Endothelial cell of umbilical vein (primary cell): ENCODE results near the gene COL18A1. TPM values are rescaled to one million over a fixed set of nuclear protein-coding genes. Genes with fewer than 3 reads are reported as not detected.

Experiments used
- BruUV-seq: library from RNA; stranded (reverse); fragments of 400-500 nt; replicated peaks from 2 replicates; lab custom pipeline; 2021; lab: Mats Ljungman, UMichigan
- CTCF ChIA-PET: fragments of 300-600, 350-600 bp; sonication (Branson Sonifier 250); formaldehyde crosslinking; loops from one replicate; lab custom pipeline; 2021; ENCODE audit warnings: antibody characterized with exemption, inconsistent platforms; lab: Charles Lee
- POLR2A ChIA-PET: fragments of 300-600, 350-600 bp; sonication (Branson Sonifier 250); formaldehyde crosslinking; loops from one replicate; lab custom pipeline; 2021; ENCODE audit warnings: antibody characterized with exemption, inconsistent platforms; lab: Charles Lee
- DNase-seq: peaks from one replicate; pipeline ENCODE4 v3.0.0-alpha.2; 2011; ENCODE audit warnings: low read depth, low spot score
- FAIRE-seq: peaks from 2 replicates; lab custom pipeline; 2011; peaks lifted over from hg19 to GRCh38; lab: Jason Lieb, UNC
- H2AFZ ChIP-seq: 2 replicates; pipeline ENCODE4 v1.6.0; 2012; ENCODE audit warnings: low read depth, low read length, control low read depth, inconsistent platforms
- H3K27ac ChIP-seq: 2 replicates; pipeline ENCODE4 v1.5.1; 2011; ENCODE audit warnings: low read depth, mild to moderate bottlenecking, control low read depth, low read length, moderate library complexity; ENCODE audit not compliant: insufficient read depth
- H3K27me3 ChIP-seq, 2 experiments: 2 replicates each; pipeline versions ENCODE4 v1.6.0 to v1.6.1; 2011; ENCODE audit warnings: low read length in 2 of 2, mixed read lengths in 1 of 2; ENCODE audit not compliant: control insufficient read depth in 2 of 2, insufficient read depth in 2 of 2
- H3K36me3 ChIP-seq, 2 experiments: 2 replicates in 1 of 2; 3 replicates in 1 of 2; pipeline ENCODE4 v1.5.1; 2011; ENCODE audit warnings: low read length in 2 of 2, mild to moderate bottlenecking in 1 of 2, moderate library complexity in 1 of 2; ENCODE audit not compliant: control insufficient read depth in 2 of 2, insufficient read depth in 2 of 2; ENCODE audit errors: extremely low read depth in 1 of 2
- H3K4me1 ChIP-seq: 3 replicates; pipeline ENCODE4 v1.5.1; 2011; ENCODE audit warnings: mild to moderate bottlenecking, low read length; ENCODE audit not compliant: control insufficient read depth, insufficient read depth; ENCODE audit errors: extremely low read depth
- H3K4me2 ChIP-seq: 2 replicates; pipeline ENCODE4 v1.6.1; 2011; ENCODE audit warnings: low read length, control low read depth, mixed read lengths; ENCODE audit not compliant: insufficient read depth
- H3K4me3 ChIP-seq, 3 experiments: fragments of 200-600 bp in 1 of 3; sonication (generic), shearing (Covaris generic) in 1 of 3; replicated peaks in 1 of 3; 2 replicates each; pipeline ENCODE4 v1.5.1; 2011 to 2016; ENCODE audit warnings: control low read depth in 3 of 3, low read length in 3 of 3, mild to moderate bottlenecking in 2 of 3, inconsistent platforms in 1 of 3, low read depth in 1 of 3, moderate library complexity in 1 of 3; ENCODE audit not compliant: insufficient read depth in 1 of 3
- H3K79me2 ChIP-seq: 2 replicates; pipeline ENCODE4 v1.6.0; 2012; ENCODE audit warnings: low read length, inconsistent platforms; ENCODE audit not compliant: control insufficient read depth, insufficient read depth
- H3K9ac ChIP-seq: replicated peaks from 2 replicates; pipeline ENCODE3; 2011; ENCODE audit warnings: low read length, control low read depth; ENCODE audit not compliant: insufficient read depth; ENCODE audit errors: extremely low read depth
- H3K9me1 ChIP-seq: replicated peaks from 3 replicates; pipeline ENCODE4 v1.6.0; 2011; ENCODE audit warnings: mild to moderate bottlenecking, low read length; ENCODE audit not compliant: control insufficient read depth, insufficient read depth; ENCODE audit errors: extremely low read depth
- H3K9me3 ChIP-seq: replicated peaks from 2 replicates; pipeline ENCODE4 v1.5.1; 2012; ENCODE audit warnings: low read length, inconsistent platforms; ENCODE audit not compliant: control insufficient read depth, insufficient read depth
- H4K20me1 ChIP-seq: replicated peaks from 2 replicates; pipeline ENCODE3; 2011; ENCODE audit warnings: mild to moderate bottlenecking, low read length; ENCODE audit not compliant: control insufficient read depth, insufficient read depth; ENCODE audit errors: extremely low read depth
- FOS ChIP-seq: IDR thresholded peaks from 2 replicates; pipeline ENCODE4 v1.6.1; 2011; ENCODE audit warnings: mild to moderate bottlenecking, low read length, moderate library complexity, borderline replicate concordance; ENCODE audit not compliant: insufficient read depth
- JUN ChIP-seq: IDR thresholded peaks from 2 replicates; pipeline ENCODE4 v1.6.1; 2011; ENCODE audit warnings: borderline replicate concordance, low read depth; ENCODE audit not compliant: insufficient read length, insufficient read depth
- MAX ChIP-seq: IDR thresholded peaks from 2 replicates; pipeline ENCODE4 v1.6.1; 2011; ENCODE audit not compliant: insufficient read depth, insufficient read length
- MYC ChIP-seq: IDR thresholded peaks from one replicate; pipeline ENCODE4 v1.6.1; 2011; ENCODE audit warnings: mild to moderate bottlenecking, low read depth, low read length
- POLR2AphosphoS5 ChIP-seq: IDR thresholded peaks from 2 replicates; pipeline ENCODE4 v1.6.1; 2012; ENCODE audit warnings: low read depth, mild to moderate bottlenecking, control low read depth, low read length, moderate library complexity; ENCODE audit not compliant: insufficient read depth
- dilution Hi-C: fragments of 300-500 bp; cut with MboI; formaldehyde crosslinking; loops from one replicate; pipeline ENCODE4 v1.15.0; 2019; ENCODE audit warnings: low sequenced_read_pairs; ENCODE audit not compliant: extremely low pct_ligation_motif_present
- intact Hi-C: fragments of 100-400 bp; cut with micrococcal nuclease; formaldehyde crosslinking; loops from one replicate; pipeline ENCODE4 v1.10.0; 2022
- polyA plus RNA-seq, 4 experiments: library from polyadenylated mRNA; depleted of rRNA in 3 of 4; stranded (reverse) in 3 of 4; unstranded in 1 of 4; fragments of >200 nt; gene quantifications; 2 replicates each; pipeline versions ENCODE4 v1.2.1 to v1.2.3, GENCODE V29; 2011 to 2012; ENCODE audit warnings: missing spikeins in 1 of 4
- total RNA-seq: library from RNA; stranded (reverse); gene quantifications from 2 replicates; pipeline ENCODE4 v1.2.3, GENCODE V29; 2021
- TF ChIP-seq, protein P1 (sequence below), 2 donors: IDR thresholded peaks; 1 replicate in 1 of 2; 2 replicates in 1 of 2; pipeline ENCODE4 v1.5.1; 2011; ENCODE audit warnings: low read length in 2 of 2, mild to moderate bottlenecking in 2 of 2, moderate library complexity in 2 of 2, control low read depth in 1 of 2, inconsistent platforms in 1 of 2, low read depth in 1 of 2; ENCODE audit not compliant: insufficient read depth in 1 of 2; ENCODE audit errors: extremely low read depth in 1 of 2

COL18A1 gene
- total and polyA plus RNA-seq, 2 donors (not counting 3 experiments of a cell fraction or from before 2014, with no cell fraction given): 198 to 252 TPM

GRCh38 chr21:45517249-45518065, 112.5 kb downstream of the COL18A1 start:
- dilution Hi-C loops (no loop called here), intact Hi-C loops (loop anchor here (2.0 kb wide), 1 partner anchor 17 kb away; no protein-coding TSS in a partner anchor)
- peaks cover 21% of the 10 kb centered on the region for H3K4me1 ChIP-seq
- CTCF ChIA-PET: no interaction called here
- no peaks in the 10 kb centered on the region for H3K9me1 ChIP-seq
- peaks cover 4 to 11% of the 10 kb centered on the region in 2 experiments for H3K36me3 ChIP-seq
- no TSS peak for BruUV-seq
- POLR2A ChIA-PET: no interaction called here
- no peaks in the 10 kb centered on the region for H3K27me3 ChIP-seq
- peak overlapping the region; percentile 84 for H3K27ac ChIP-seq
- no peak for TF ChIP-seq JUN
- peak; percentile 28 for TF ChIP-seq POLR2AphosphoS5
- peak overlapping the region; percentile 59 for H3K4me2 ChIP-seq
- H4K20me1 ChIP-seq: no peaks in the 10 kb centered on the region
- no peak overlapping the region for H2AFZ ChIP-seq
- H3K79me2 ChIP-seq: peaks cover 17% of the 10 kb centered on the region
- DNase-seq (peak; percentile 15), FAIRE-seq (peak; percentile 52)
- no peak overlapping the region for H3K9ac ChIP-seq
- H3K4me3 ChIP-seq: no peak overlapping the region
- no peaks in the 10 kb centered on the region for H3K9me3 ChIP-seq

DNA sequence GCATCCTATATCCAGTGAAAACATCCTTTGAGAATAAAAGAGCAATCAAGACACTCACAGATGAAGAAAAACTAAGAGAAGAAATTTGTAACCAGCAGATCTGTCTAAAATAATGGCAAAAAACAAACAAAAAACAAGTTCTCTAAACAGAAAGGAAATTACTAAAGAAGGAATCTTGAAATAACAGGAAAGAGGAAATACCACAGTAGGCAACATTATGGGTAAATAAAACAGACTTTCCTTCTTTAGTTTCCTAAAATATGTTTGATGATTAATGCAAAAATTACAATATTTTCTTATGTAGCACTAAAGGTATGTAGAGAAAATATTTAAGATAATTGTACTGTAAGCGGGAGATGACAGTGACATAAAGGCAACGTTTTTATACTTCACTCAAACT, 113.8 kb downstream of the COL18A1 start:
- Histone ChIP-seq H3K9ac (peak overlapping the region; percentile 50), H3K27ac (peak overlapping the region; percentile 84), H3K9me3 (no peaks in the 10 kb centered on the region), H2AFZ (no peak overlapping the region), H3K27me3 (no peaks in the 10 kb centered on the region), H3K9me1 (no peaks in the 10 kb centered on the region), H3K4me3 (peak overlapping the region in 1 of 3 experiments; percentile 8), H3K36me3 (peaks cover 1 to 10% of the 10 kb centered on the region in 2 experiments), H4K20me1 (no peaks in the 10 kb centered on the region), H3K4me2 (peak overlapping the region; percentile 59), H3K79me2 (peaks cover 17% of the 10 kb centered on the region), H3K4me1 (peaks cover 21% of the 10 kb centered on the region)
- BruUV-seq: no TSS peak
- dilution Hi-C loops: no loop called here
- ChIA-PET POLR2A (interaction anchor here (0.5 kb wide), 1 partner anchor 24 kb away, joined by 7 read pairs; no protein-coding TSS in a partner anchor), CTCF (no interaction called here)
- DNase-seq (peak; percentile 37), FAIRE-seq (peak; percentile 77)
- TF ChIP-seq MAX: no peak
- TF ChIP-seq FOS: no peak
- no peak for TF ChIP-seq MYC
- peak; percentile 61 for TF ChIP-seq JUN
- TF ChIP-seq, protein P1, sequence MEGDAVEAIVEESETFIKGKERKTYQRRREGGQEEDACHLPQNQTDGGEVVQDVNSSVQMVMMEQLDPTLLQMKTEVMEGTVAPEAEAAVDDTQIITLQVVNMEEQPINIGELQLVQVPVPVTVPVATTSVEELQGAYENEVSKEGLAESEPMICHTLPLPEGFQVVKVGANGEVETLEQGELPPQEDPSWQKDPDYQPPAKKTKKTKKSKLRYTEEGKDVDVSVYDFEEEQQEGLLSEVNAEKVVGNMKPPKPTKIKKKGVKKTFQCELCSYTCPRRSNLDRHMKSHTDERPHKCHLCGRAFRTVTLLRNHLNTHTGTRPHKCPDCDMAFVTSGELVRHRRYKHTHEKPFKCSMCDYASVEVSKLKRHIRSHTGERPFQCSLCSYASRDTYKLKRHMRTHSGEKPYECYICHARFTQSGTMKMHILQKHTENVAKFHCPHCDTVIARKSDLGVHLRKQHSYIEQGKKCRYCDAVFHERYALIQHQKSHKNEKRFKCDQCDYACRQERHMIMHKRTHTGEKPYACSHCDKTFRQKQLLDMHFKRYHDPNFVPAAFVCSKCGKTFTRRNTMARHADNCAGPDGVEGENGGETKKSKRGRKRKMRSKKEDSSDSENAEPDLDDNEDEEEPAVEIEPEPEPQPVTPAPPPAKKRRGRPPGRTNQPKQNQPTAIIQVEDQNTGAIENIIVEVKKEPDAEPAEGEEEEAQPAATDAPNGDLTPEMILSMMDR (IDR thresholded peaks at IDR 0.05; ENCODE audit: extremely low read depth in 1 of 2, insufficient read depth in 1 of 2, low read depth in 1 of 2, low read length in 2 of 2): no peak
- intact Hi-C loops: loop anchor here (2.0 kb wide), 1 partner anchor 16 kb away; no protein-coding TSS in a partner anchor
